ENCODE data around the gene CDKAL1.
"Not testable (repeated sequence)": the region's sequence is repeated elsewhere in the genome, so short reads cannot be mapped to it uniquely, and the experiment has no call there.

The CDKAL1 gene

GRCh38 chr6:20797597-20797996, 263.3 kb downstream of the CDKAL1 start:
- DNase-seq (ENCODE audit: low read depth), result no peak

- DNase-seq (ENCODE audit: low read depth), result no peak
Observed at GRCh38 chr6:20800229-20800628, 266.0 kb downstream of the CDKAL1 start.

GRCh38 chr6:20800653-20801052, 266.4 kb downstream of the CDKAL1 start:
- no peak for DNase-seq (ENCODE audit: low read depth)

GRCh38 chr6:20801595-20801994, 267.3 kb downstream of the CDKAL1 start:
- DNase-seq (ENCODE audit: low read depth), result no peak

- no peak for DNase-seq (ENCODE audit: low read depth)
Observed at GRCh38 chr6:20802596-20802995, 268.3 kb downstream of the CDKAL1 start.

GRCh38 chr6:20805021-20805420, 270.8 kb downstream of the CDKAL1 start:
- DNase-seq (ENCODE audit: low read depth), result no peak

GRCh38 chr6:20806669-20807068, 272.4 kb downstream of the CDKAL1 start:
- DNase-seq (ENCODE audit: low read depth), result no peak

- no peak for DNase-seq (ENCODE audit: low read depth)
Observed at GRCh38 chr6:20808439-20808838, 274.2 kb downstream of the CDKAL1 start.

GRCh38 chr6:20808924-20809323, 274.7 kb downstream of the CDKAL1 start:
- no peak for DNase-seq (ENCODE audit: low read depth)

- no peak for DNase-seq (ENCODE audit: low read depth)
Observed at GRCh38 chr6:20810727-20811108, 276.5 kb downstream of the CDKAL1 start.

GRCh38 chr6:20811109-20811761, 277.0 kb downstream of the CDKAL1 start:
- no peak for DNase-seq (ENCODE audit: low read depth)

- no peak for DNase-seq (ENCODE audit: low read depth)
Observed at GRCh38 chr6:20812776-20813175, 278.5 kb downstream of the CDKAL1 start.

GRCh38 chr6:20814494-20814893, 280.2 kb downstream of the CDKAL1 start:
- DNase-seq (ENCODE audit: low read depth), result no peak

- no peak for DNase-seq (ENCODE audit: low read depth)
Observed at GRCh38 chr6:20816126-20816525, 281.9 kb downstream of the CDKAL1 start.

GRCh38 chr6:20817806-20818320, 283.6 kb downstream of the CDKAL1 start:
- no peak for DNase-seq (ENCODE audit: low read depth)

GRCh38 chr6:20819774-20820400, 285.6 kb downstream of the CDKAL1 start:
- no peak for DNase-seq (ENCODE audit: low read depth)

- no peak for DNase-seq (ENCODE audit: low read depth)
Observed at GRCh38 chr6:20826378-20826777, 292.1 kb downstream of the CDKAL1 start.

- no peak for DNase-seq (ENCODE audit: low read depth)
Observed at GRCh38 chr6:20827798-20828197, 293.5 kb downstream of the CDKAL1 start.

GRCh38 chr6:20830576-20830975, 296.3 kb downstream of the CDKAL1 start:
- no peak for DNase-seq (ENCODE audit: low read depth)

GRCh38 chr6:20831251-20831650, 297.0 kb downstream of the CDKAL1 start:
- not testable (repeated sequence) for DNase-seq (ENCODE audit: low read depth)

GRCh38 chr6:20833881-20834515, 299.7 kb downstream of the CDKAL1 start:
- DNase-seq (ENCODE audit: low read depth), result no peak

GRCh38 chr6:20835315-20836010, 301.2 kb downstream of the CDKAL1 start:
- no peak for DNase-seq (ENCODE audit: low read depth)

GRCh38 chr6:20837189-20837588, 302.9 kb downstream of the CDKAL1 start:
- DNase-seq (ENCODE audit: low read depth), result no peak
